ENCODE measurements around the gene NOL4L.

The NOL4L gene

DNA sequence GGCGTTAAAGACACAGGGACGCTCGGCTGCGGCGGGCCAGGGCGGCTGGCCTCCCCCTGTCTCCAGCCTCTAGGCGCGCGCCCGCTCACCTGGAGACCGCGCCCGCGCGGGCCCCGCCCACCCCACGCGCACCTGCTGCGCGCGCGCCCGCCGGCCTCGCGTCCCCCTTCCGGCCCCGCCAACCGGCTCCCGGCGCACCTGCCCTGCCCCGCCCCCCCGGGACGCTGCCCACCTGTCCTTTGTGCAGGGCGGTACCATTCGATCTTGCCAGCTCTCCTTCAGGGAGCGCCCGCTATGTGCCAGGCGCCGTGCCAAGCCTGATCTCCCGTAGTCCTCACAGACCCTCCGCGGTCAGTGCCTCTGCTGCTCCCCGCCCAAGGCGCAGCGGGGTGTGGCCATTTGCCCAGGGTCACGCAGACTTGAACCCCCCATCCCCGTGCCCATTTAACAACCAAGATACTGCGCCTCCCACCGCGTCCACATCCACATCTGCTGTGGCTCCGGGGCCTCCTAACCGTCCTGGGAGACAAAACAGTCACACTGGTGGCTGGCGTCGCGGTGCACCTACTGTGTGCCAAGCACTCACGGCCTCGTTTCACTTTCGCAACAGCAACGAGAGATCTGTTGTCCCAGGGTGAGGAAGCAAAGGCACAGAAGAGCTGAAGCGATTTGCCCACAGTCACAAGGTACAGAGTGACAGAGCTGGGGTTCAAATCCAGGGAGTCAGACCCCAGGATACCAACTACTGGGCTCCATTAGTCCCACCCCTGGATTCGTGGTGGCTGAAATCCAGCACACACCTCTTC, 48.1 kb downstream of the NOL4L start:
- Histone ChIP-seq H3K27ac (no peak overlapping the region), H3K36me3 (no peaks in the 10 kb centered on the region), H3K4me1 (ENCODE audit: control insufficient read depth in 1 of 2, insufficient read depth in 1 of 2, low read depth in 1 of 2, low read length in 1 of 2) (peaks cover 18 to 21% of the 10 kb centered on the region in 2 experiments), H3K4me3 (ENCODE audit: low read depth in 1 of 2, low read length in 1 of 2) (peak overlapping the region; percentile 52 to 59), H3K27me3 (peaks cover 71% of the 10 kb centered on the region), H3K9me3 (no peaks in the 10 kb centered on the region)
- TF ChIP-seq, protein P1, sequence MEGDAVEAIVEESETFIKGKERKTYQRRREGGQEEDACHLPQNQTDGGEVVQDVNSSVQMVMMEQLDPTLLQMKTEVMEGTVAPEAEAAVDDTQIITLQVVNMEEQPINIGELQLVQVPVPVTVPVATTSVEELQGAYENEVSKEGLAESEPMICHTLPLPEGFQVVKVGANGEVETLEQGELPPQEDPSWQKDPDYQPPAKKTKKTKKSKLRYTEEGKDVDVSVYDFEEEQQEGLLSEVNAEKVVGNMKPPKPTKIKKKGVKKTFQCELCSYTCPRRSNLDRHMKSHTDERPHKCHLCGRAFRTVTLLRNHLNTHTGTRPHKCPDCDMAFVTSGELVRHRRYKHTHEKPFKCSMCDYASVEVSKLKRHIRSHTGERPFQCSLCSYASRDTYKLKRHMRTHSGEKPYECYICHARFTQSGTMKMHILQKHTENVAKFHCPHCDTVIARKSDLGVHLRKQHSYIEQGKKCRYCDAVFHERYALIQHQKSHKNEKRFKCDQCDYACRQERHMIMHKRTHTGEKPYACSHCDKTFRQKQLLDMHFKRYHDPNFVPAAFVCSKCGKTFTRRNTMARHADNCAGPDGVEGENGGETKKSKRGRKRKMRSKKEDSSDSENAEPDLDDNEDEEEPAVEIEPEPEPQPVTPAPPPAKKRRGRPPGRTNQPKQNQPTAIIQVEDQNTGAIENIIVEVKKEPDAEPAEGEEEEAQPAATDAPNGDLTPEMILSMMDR (IDR thresholded peaks at IDR 0.05): no peak

- H3K27ac ChIP-seq: no peak overlapping the region
- TF ChIP-seq, protein P1 (IDR thresholded peaks at IDR 0.05): no peak
- peak overlapping the region; percentile 43 to 59 for H3K4me3 ChIP-seq (ENCODE audit: low read depth in 1 of 2, low read length in 1 of 2)
- H3K27me3 ChIP-seq: peaks cover 71% of the 10 kb centered on the region
- no peaks in the 10 kb centered on the region for H3K9me3 ChIP-seq
- no peaks in the 10 kb centered on the region for H3K36me3 ChIP-seq
- H3K4me1 ChIP-seq (ENCODE audit: control insufficient read depth in 1 of 2, insufficient read depth in 1 of 2, low read depth in 1 of 2, low read length in 1 of 2): peaks cover 18 to 21% of the 10 kb centered on the region in 2 experiments
Measured at GRCh38 chr20:32535953-32536823, 48.9 kb downstream of the NOL4L start.

DNA sequence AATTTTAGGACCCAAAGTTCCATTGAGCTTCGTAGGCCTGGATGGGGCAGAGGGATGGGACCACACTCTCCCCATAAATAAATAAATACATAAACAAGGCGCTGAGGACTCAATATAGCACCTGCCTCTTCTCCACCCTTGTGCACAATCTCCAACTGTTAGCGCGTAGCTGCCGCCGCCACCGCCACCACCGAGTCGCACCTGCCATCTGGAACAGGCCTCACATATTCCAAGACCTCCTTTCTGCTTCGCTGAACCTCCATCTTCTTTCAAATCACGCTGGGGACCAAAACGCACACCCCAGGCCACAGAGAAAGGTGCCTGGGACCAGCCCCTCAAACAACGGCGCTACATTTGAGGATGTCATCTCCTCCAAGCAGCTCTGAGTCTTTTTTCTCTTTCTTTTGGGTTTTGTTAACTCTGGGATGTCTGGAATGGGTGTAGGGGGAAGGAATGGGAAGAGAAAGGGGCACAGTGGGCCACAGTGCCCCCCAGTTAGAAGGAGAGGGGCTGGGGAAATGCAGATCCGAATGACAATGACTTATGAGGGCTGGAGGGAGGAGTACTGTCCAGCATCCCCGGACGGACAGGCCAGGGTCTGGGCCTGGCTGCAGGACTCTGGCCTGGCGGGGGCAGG, 49.7 kb downstream of the NOL4L start:
- H3K27ac ChIP-seq: no peak overlapping the region
- H3K27me3 ChIP-seq: peaks cover 71% of the 10 kb centered on the region
- no peaks in the 10 kb centered on the region for H3K36me3 ChIP-seq
- TF ChIP-seq, protein P1 (IDR thresholded peaks at IDR 0.05): no peak
- no peaks in the 10 kb centered on the region for H3K9me3 ChIP-seq
- peak overlapping the region; percentile 43 to 59 for H3K4me3 ChIP-seq (ENCODE audit: low read depth in 1 of 2, low read length in 1 of 2)
- peaks cover 18 to 21% of the 10 kb centered on the region in 2 experiments for H3K4me1 ChIP-seq (ENCODE audit: control insufficient read depth in 1 of 2, insufficient read depth in 1 of 2, low read depth in 1 of 2, low read length in 1 of 2)

- TF ChIP-seq, protein P1 (IDR thresholded peaks at IDR 0.05): no peak
- no peaks in the 10 kb centered on the region for H3K36me3 ChIP-seq
- no peak overlapping the region for H3K27ac ChIP-seq
- no peak overlapping the region for H3K4me3 ChIP-seq (ENCODE audit: low read depth in 1 of 2, low read length in 1 of 2)
- no peaks in the 10 kb centered on the region for H3K9me3 ChIP-seq
- peaks cover 18 to 21% of the 10 kb centered on the region in 2 experiments for H3K4me1 ChIP-seq (ENCODE audit: control insufficient read depth in 1 of 2, insufficient read depth in 1 of 2, low read depth in 1 of 2, low read length in 1 of 2)
- peaks cover 65% of the 10 kb centered on the region for H3K27me3 ChIP-seq
Measured at GRCh38 chr20:32534661-32535240, 50.4 kb downstream of the NOL4L start.

- TF ChIP-seq, protein P1 (IDR thresholded peaks at IDR 0.05): no peak
- Histone ChIP-seq H3K4me1 (ENCODE audit: control insufficient read depth in 1 of 2, insufficient read depth in 1 of 2, low read depth in 1 of 2, low read length in 1 of 2) (peaks cover 18 to 21% of the 10 kb centered on the region in 2 experiments), H3K36me3 (no peaks in the 10 kb centered on the region), H3K9me3 (no peaks in the 10 kb centered on the region), H3K4me3 (ENCODE audit: low read depth in 1 of 2, low read length in 1 of 2) (no peak overlapping the region), H3K27ac (no peak overlapping the region), H3K27me3 (peaks cover 63% of the 10 kb centered on the region)
Measured at GRCh38 chr20:32533732-32534131, 51.4 kb downstream of the NOL4L start.
